ENCODE results near the gene PFKM.

- TF ChIP-seq EZH2 (IDR thresholded peaks at IDR 0.05; ENCODE audit: insufficient read depth, poor library complexity, severe bottlenecking) (no peak), EZH2phosphoT487 (IDR thresholded peaks at IDR 0.05; ENCODE audit: insufficient read depth, low read depth) (no peak)
These were observed 2.4 kb downstream of the PFKM start for GRCh38 chr12:48121522-48121921.
